HG03045 (cell line): ENCODE results near the gene TTC3.

Source experiments
- ATAC-seq: cut with Tn5 transposase; IDR thresholded peaks from one replicate; pipeline ENCODE4 v1.9.1; 2021; ENCODE audit warnings: mild to moderate bottlenecking, moderate library complexity; ENCODE audit not compliant: unreplicated experiment

TTC3 gene

GRCh38 chr21:37061926-37062592 lies 11.0 kb upstream of the TTC3 start:
- ATAC-seq = no peak

- no peak for ATAC-seq
These were observed 10.5 kb upstream of the TTC3 start for GRCh38 chr21:37062593-37062935.

GRCh38 chr21:37063433-37063832 lies 9.6 kb upstream of the TTC3 start:
- ATAC-seq = no peak

- ATAC-seq = no peak
These were observed 8.2 kb upstream of the TTC3 start for GRCh38 chr21:37064841-37065240.

- ATAC-seq = no peak
These were observed 7.4 kb upstream of the TTC3 start for GRCh38 chr21:37065561-37066177.

GRCh38 chr21:37071561-37072273 lies 1.3 kb upstream of the TTC3 start:
- ATAC-seq = no peak

- ATAC-seq = peak; percentile 43
These were observed 623 bp upstream of the TTC3 start for GRCh38 chr21:37072274-37072987.

GRCh38 chr21:37073417-37074196 lies 553 bp downstream of the TTC3 start:
- ATAC-seq = peak; percentile 32

GRCh38 chr21:37074197-37074510 lies 1.1 kb downstream of the TTC3 start:
- no peak for ATAC-seq

- no peak for ATAC-seq
These were observed 1.5 kb downstream of the TTC3 start for GRCh38 chr21:37074546-37074945.

- ATAC-seq = no peak
These were observed 2.2 kb downstream of the TTC3 start for GRCh38 chr21:37075214-37075770.

- no peak for ATAC-seq
These were observed 3.2 kb downstream of the TTC3 start for GRCh38 chr21:37076087-37076850.

- no peak for ATAC-seq
These were observed 4.3 kb downstream of the TTC3 start for GRCh38 chr21:37077403-37077802.

GRCh38 chr21:37079211-37079824 lies 6.3 kb downstream of the TTC3 start:
- ATAC-seq = no peak

GRCh38 chr21:37082375-37082774 lies 9.3 kb downstream of the TTC3 start:
- no peak for ATAC-seq

GRCh38 chr21:37082856-37083528 lies 9.9 kb downstream of the TTC3 start:
- ATAC-seq = no peak

GRCh38 chr21:37085726-37086125 lies 12.7 kb downstream of the TTC3 start:
- ATAC-seq = no peak

- no peak for ATAC-seq
These were observed 14.1 kb downstream of the TTC3 start for GRCh38 chr21:37087188-37087587.

- ATAC-seq = no peak
These were observed 15.2 kb downstream of the TTC3 start for GRCh38 chr21:37088186-37088735.
